Measurements from ENCODE around the gene PPP1R13B.

GRCh38 chr14:103846097-103846496 lies 1.3 kb downstream of the PPP1R13B start:
- no peak for TF ChIP-seq POLR2A (IDR thresholded peaks at IDR 0.05)
- TF ChIP-seq CTCF (IDR thresholded peaks at IDR 0.05) = no peak

All from heart left ventricle (tissue), 13 donors.